ENCODE measurements around the gene KNDC1. TPM values are rescaled to one million over a fixed set of nuclear protein-coding genes. Genes with fewer than 3 reads are reported as not detected.

Gene KNDC1
- polyA plus RNA-seq, 1 donor from 2014 or later, result 4.3 TPM

- Histone ChIP-seq H3K4me2 (ENCODE audit: low read length) (no peak overlapping the region), H3K9me3 (ENCODE audit: low read length) (no peaks in the 10 kb centered on the region), H2AFZ (ENCODE audit: low read depth, low read length) (no peak overlapping the region), H3K9ac (ENCODE audit: low read length) (no peak overlapping the region), H3K79me2 (replicated peaks; ENCODE audit: insufficient read depth, low read length) (no peaks in the 10 kb centered on the region), H3F3A (ENCODE audit: insufficient read depth, low read length, poor library complexity, severe bottlenecking) (no peaks in the 10 kb centered on the region), H3K27ac (ENCODE audit: low read length) (no peak overlapping the region), H4K20me1 (ENCODE audit: insufficient read depth) (no peaks in the 10 kb centered on the region), H3K36me3 (ENCODE audit: insufficient read depth, low read length) (no peaks in the 10 kb centered on the region), H3K9me2 (ENCODE audit: insufficient read depth, low read length) (no peaks in the 10 kb centered on the region), H3K27me3 (ENCODE audit: insufficient read depth, low read depth, low read length) (no peaks in the 10 kb centered on the region), H3K4me3 (ENCODE audit: low read length) (no peak overlapping the region)
- TF ChIP-seq TAF1 (IDR thresholded peaks at IDR 0.05; ENCODE audit: low read depth) (no peak), MXI1 (conservative IDR thresholded peaks at IDR 0.05; ENCODE audit: poor library complexity, severe bottlenecking) (no peak), RAD21 (conservative IDR thresholded peaks at IDR 0.05) (no peak), POLR2AphosphoS5 (IDR thresholded peaks at IDR 0.05) (no peak), EP300 (conservative IDR thresholded peaks at IDR 0.05; ENCODE audit: poor library complexity, severe bottlenecking) (no peak), CTCF (IDR thresholded peaks at IDR 0.05; ENCODE audit: poor library complexity, severe bottlenecking) (no peak), EZH2 (IDR thresholded peaks at IDR 0.05; ENCODE audit: borderline replicate concordance, insufficient read depth, low read length, poor library complexity, severe bottlenecking) (no peak)
- TF ChIP-seq, protein P1, sequence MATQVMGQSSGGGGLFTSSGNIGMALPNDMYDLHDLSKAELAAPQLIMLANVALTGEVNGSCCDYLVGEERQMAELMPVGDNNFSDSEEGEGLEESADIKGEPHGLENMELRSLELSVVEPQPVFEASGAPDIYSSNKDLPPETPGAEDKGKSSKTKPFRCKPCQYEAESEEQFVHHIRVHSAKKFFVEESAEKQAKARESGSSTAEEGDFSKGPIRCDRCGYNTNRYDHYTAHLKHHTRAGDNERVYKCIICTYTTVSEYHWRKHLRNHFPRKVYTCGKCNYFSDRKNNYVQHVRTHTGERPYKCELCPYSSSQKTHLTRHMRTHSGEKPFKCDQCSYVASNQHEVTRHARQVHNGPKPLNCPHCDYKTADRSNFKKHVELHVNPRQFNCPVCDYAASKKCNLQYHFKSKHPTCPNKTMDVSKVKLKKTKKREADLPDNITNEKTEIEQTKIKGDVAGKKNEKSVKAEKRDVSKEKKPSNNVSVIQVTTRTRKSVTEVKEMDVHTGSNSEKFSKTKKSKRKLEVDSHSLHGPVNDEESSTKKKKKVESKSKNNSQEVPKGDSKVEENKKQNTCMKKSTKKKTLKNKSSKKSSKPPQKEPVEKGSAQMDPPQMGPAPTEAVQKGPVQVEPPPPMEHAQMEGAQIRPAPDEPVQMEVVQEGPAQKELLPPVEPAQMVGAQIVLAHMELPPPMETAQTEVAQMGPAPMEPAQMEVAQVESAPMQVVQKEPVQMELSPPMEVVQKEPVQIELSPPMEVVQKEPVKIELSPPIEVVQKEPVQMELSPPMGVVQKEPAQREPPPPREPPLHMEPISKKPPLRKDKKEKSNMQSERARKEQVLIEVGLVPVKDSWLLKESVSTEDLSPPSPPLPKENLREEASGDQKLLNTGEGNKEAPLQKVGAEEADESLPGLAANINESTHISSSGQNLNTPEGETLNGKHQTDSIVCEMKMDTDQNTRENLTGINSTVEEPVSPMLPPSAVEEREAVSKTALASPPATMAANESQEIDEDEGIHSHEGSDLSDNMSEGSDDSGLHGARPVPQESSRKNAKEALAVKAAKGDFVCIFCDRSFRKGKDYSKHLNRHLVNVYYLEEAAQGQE (IDR thresholded peaks at IDR 0.05; ENCODE audit: borderline replicate concordance), result no peak
Measured at GRCh38 chr10:133198206-133198605, 38.2 kb downstream of the KNDC1 start.

- Histone ChIP-seq H3K27me3 (ENCODE audit: insufficient read depth, low read depth, low read length) (no peaks in the 10 kb centered on the region), H3K27ac (ENCODE audit: low read length) (no peak overlapping the region), H3K9me3 (ENCODE audit: low read length) (no peaks in the 10 kb centered on the region), H3K79me2 (replicated peaks; ENCODE audit: insufficient read depth, low read length) (no peaks in the 10 kb centered on the region), H2AFZ (ENCODE audit: low read depth, low read length) (no peak overlapping the region), H3K4me3 (ENCODE audit: low read length) (no peak overlapping the region), H4K20me1 (ENCODE audit: insufficient read depth) (no peaks in the 10 kb centered on the region), H3K4me2 (ENCODE audit: low read length) (no peak overlapping the region), H3K36me3 (ENCODE audit: insufficient read depth, low read length) (no peaks in the 10 kb centered on the region), H3F3A (ENCODE audit: insufficient read depth, low read length, poor library complexity, severe bottlenecking) (no peaks in the 10 kb centered on the region), H3K9me2 (ENCODE audit: insufficient read depth, low read length) (no peaks in the 10 kb centered on the region), H3K9ac (ENCODE audit: low read length) (no peak overlapping the region)
- TF ChIP-seq RAD21 (conservative IDR thresholded peaks at IDR 0.05) (no peak), CTCF (IDR thresholded peaks at IDR 0.05; ENCODE audit: poor library complexity, severe bottlenecking) (no peak), MXI1 (conservative IDR thresholded peaks at IDR 0.05; ENCODE audit: poor library complexity, severe bottlenecking) (no peak), EP300 (conservative IDR thresholded peaks at IDR 0.05; ENCODE audit: poor library complexity, severe bottlenecking) (no peak), SMC3 (conservative IDR thresholded peaks at IDR 0.05; ENCODE audit: poor library complexity) (no peak), EZH2 (IDR thresholded peaks at IDR 0.05; ENCODE audit: borderline replicate concordance, insufficient read depth, low read length, poor library complexity, severe bottlenecking) (no peak), POLR2AphosphoS5 (IDR thresholded peaks at IDR 0.05) (no peak), TAF1 (IDR thresholded peaks at IDR 0.05; ENCODE audit: low read depth) (no peak)
- TF ChIP-seq, protein P1 (IDR thresholded peaks at IDR 0.05; ENCODE audit: borderline replicate concordance), result no peak
Measured at GRCh38 chr10:133198621-133199487, 38.8 kb downstream of the KNDC1 start.
